Activated CD4-positive, alpha-beta T cell treated with anti-CD3 and anti-CD28 coated beads, Interleukin-2, Interleukin-4, amounts not matched to agents 100 ng/mL and 50 ng/mL, durations not matched to agents 16 hours and 8 hours (primary cell): ENCODE results near the gene TNFRSF18.
"Not testable (repeated sequence)": the region's sequence is repeated elsewhere in the genome, so short reads cannot be mapped to it uniquely, and the experiment has no call there.

Experiments used
- DNase-seq: peaks from one replicate; pipeline ENCODE4 v3.0.0-alpha.2; 2020; ENCODE audit warnings: low spot score

TNFRSF18 gene

GRCh38 chr1:1199141-1199960, 7.0 kb downstream of the TNFRSF18 start:
- no peak for DNase-seq

- DNase-seq, result no peak
Observed at GRCh38 chr1:1198423-1199140, 7.8 kb downstream of the TNFRSF18 start.

GRCh38 chr1:1197551-1198422, 8.6 kb downstream of the TNFRSF18 start:
- DNase-seq, result no peak

- no peak for DNase-seq
Observed at GRCh38 chr1:1197188-1197500, 9.2 kb downstream of the TNFRSF18 start.

- no peak for DNase-seq
Observed at GRCh38 chr1:1196431-1197187, 9.8 kb downstream of the TNFRSF18 start.

- not testable (repeated sequence) for DNase-seq
Observed at GRCh38 chr1:1195726-1196125, 10.7 kb downstream of the TNFRSF18 start.

- DNase-seq, result no peak
Observed at GRCh38 chr1:1194723-1195122, 11.7 kb downstream of the TNFRSF18 start.

GRCh38 chr1:1191734-1192133, 14.7 kb downstream of the TNFRSF18 start:
- DNase-seq, result no peak

- DNase-seq, result no peak
Observed at GRCh38 chr1:1189111-1189510, 17.3 kb downstream of the TNFRSF18 start.

GRCh38 chr1:1187938-1188337, 18.5 kb downstream of the TNFRSF18 start:
- DNase-seq, result no peak

- no peak for DNase-seq
Observed at GRCh38 chr1:1185101-1185765, 21.2 kb downstream of the TNFRSF18 start.

- no peak for DNase-seq
Observed at GRCh38 chr1:1183833-1184775, 22.3 kb downstream of the TNFRSF18 start.

GRCh38 chr1:1183221-1183747, 23.1 kb downstream of the TNFRSF18 start:
- no peak for DNase-seq

- DNase-seq, result no peak
Observed at GRCh38 chr1:1182491-1183220, 23.7 kb downstream of the TNFRSF18 start.

- DNase-seq, result no peak
Observed at GRCh38 chr1:1181938-1182410, 24.4 kb downstream of the TNFRSF18 start.

GRCh38 chr1:1181129-1181937, 25.1 kb downstream of the TNFRSF18 start:
- DNase-seq, result no peak

GRCh38 chr1:1179983-1180861, 26.2 kb downstream of the TNFRSF18 start:
- no peak for DNase-seq
